Measurements from ENCODE around the gene NGFR. TPM values are rescaled to one million over a fixed set of nuclear protein-coding genes. Genes with fewer than 3 reads are reported as not detected.

NGFR gene
- 1.7 to 4.4 TPM (median 1.8 TPM) in 3 replicates for total RNA-seq
- long read RNA-seq, partial matches to known transcripts, result 0 of 3 reads
- long read RNA-seq, other reads (novel, unspliced or antisense), result 0 of 3 reads

DNA sequence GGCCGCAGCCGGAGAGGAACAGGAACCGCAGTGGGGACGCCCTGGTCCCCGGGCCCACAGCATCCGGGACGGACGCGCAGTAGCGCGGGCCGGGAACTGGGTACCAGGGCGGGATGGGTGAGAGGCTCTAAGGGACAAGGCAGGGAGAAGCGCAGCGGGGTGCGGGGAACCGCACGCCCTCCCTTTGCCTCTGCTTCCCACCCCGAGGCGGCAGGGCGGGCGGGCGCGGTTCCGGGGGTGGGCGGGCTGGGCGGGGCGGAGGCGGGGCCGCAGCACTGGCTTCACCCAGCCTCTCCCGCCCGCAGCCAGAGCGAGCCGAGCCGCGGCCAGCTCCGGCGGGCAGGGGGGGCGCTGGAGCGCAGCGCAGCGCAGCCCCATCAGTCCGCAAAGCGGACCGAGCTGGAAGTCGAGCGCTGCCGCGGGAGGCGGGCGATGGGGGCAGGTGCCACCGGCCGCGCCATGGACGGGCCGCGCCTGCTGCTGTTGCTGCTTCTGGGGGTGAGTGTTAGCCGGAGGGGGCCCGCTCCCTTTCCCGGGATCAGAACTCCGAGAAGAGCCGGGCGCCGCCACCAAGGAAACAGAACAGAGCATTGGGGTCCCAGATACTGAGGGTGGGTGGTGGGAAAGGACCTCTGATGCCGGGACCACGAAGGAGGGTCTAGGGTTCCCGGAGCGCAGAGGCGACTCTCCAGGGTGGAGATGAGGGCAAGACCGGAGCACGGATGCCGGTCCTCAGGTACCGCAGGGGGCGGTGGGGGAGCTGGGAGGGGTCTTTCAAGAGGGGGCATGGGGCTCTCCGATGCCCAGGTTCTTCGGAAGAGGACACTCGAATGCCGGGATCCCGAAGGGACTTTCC is at the start of gene NGFR:
Gene NGFR (plus strand): TSS at position 308 of the 856 bp plus-strand sequence. CDS start 125 bp downstream, at position 433.
- Mint-ChIP-seq H3K4me1 (ENCODE audit: low read depth) (peaks cover 19% of the 10 kb centered on the region), H3K27ac (ENCODE audit: unreplicated experiment) (peak within 1 kb of the TSS; percentile 2)
- no peak for DNase-seq (ENCODE audit: low spot score)

GRCh38 chr17:49445591-49445990 is 49.5 kb upstream of the NGFR start:
- Mint-ChIP-seq H3K9me3 (ENCODE audit: low read depth) (no peaks in the 10 kb centered on the region), H3K4me1 (ENCODE audit: low read depth) (peaks cover 18% of the 10 kb centered on the region)
- TF ChIP-seq, protein P1, sequence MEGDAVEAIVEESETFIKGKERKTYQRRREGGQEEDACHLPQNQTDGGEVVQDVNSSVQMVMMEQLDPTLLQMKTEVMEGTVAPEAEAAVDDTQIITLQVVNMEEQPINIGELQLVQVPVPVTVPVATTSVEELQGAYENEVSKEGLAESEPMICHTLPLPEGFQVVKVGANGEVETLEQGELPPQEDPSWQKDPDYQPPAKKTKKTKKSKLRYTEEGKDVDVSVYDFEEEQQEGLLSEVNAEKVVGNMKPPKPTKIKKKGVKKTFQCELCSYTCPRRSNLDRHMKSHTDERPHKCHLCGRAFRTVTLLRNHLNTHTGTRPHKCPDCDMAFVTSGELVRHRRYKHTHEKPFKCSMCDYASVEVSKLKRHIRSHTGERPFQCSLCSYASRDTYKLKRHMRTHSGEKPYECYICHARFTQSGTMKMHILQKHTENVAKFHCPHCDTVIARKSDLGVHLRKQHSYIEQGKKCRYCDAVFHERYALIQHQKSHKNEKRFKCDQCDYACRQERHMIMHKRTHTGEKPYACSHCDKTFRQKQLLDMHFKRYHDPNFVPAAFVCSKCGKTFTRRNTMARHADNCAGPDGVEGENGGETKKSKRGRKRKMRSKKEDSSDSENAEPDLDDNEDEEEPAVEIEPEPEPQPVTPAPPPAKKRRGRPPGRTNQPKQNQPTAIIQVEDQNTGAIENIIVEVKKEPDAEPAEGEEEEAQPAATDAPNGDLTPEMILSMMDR (IDR thresholded peaks at IDR 0.05), result no peak

More for the DNA sequence above, at the start of gene NGFR:
- H3K9me3 Mint-ChIP-seq (ENCODE audit: low read depth), result no peaks in the 10 kb centered on the region
- peaks cover 38% of the 10 kb centered on the region for H3K27me3 Mint-ChIP-seq (ENCODE audit: low read depth)
- no peaks in the 10 kb centered on the region for H3K36me3 Mint-ChIP-seq (ENCODE audit: low read depth)
- peak within 1 kb of the TSS; percentile 61 for H3K4me3 Mint-ChIP-seq (ENCODE audit: unreplicated experiment)
- TF ChIP-seq, protein P1 (IDR thresholded peaks at IDR 0.05), result peak; percentile 49

DNA sequence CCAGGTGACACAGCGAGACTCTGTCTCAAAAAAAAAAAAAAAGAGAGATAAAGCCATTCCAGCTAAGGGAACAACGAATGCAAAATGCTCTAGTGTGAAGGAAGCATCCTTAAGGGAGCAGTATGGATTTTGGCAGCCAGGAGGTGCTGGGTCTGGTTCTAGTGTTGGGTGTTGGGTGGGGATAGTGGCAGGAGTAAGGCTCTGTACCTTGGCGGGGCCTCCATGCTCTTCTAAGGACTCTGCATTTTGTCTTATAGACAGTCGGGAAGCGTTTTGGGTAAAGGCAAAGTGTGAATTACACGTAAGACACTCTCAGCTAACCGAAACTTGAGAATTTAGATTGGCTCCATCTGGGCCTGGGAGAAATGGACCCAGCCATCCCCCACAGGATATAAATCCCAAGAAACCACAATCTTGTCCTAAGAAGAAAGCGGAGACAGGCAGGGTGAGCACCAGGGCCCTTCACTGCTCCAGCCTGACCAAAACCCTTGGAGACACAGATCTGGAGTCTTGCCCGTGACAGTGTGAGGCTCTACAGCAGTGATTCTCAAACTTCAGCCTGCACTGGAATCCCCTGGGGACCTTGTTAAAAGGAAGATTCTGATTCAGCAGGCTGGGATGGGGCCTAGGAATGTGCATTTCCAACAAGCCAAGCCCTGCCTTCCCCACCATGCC is 47.3 kb upstream of the NGFR start:
- Mint-ChIP-seq H3K9me3 (ENCODE audit: low read depth) (no peaks in the 10 kb centered on the region), H3K27me3 (ENCODE audit: low read depth) (peaks cover 7% of the 10 kb centered on the region)

More at GRCh38 chr17:49445591-49445990, 49.5 kb upstream of the NGFR start:
- peak; percentile 68 for DNase-seq (ENCODE audit: low spot score)
- Mint-ChIP-seq H3K27me3 (ENCODE audit: low read depth) (peaks cover 12% of the 10 kb centered on the region), H3K4me3 (ENCODE audit: unreplicated experiment) (no peak overlapping the region), H3K36me3 (ENCODE audit: low read depth) (no peaks in the 10 kb centered on the region), H3K27ac (ENCODE audit: unreplicated experiment) (no peak overlapping the region)

GRCh38 chr17:49450181-49450580 is 44.9 kb upstream of the NGFR start:
- no peak overlapping the region for H3K4me3 Mint-ChIP-seq (ENCODE audit: unreplicated experiment)
- TF ChIP-seq, protein P1 (IDR thresholded peaks at IDR 0.05), result no peak
- peaks cover 23% of the 10 kb centered on the region for H3K4me1 Mint-ChIP-seq (ENCODE audit: low read depth)
- H3K9me3 Mint-ChIP-seq (ENCODE audit: low read depth), result no peaks in the 10 kb centered on the region
- H3K36me3 Mint-ChIP-seq (ENCODE audit: low read depth), result no peaks in the 10 kb centered on the region
- no peak for DNase-seq (ENCODE audit: low spot score)
- H3K27me3 Mint-ChIP-seq (ENCODE audit: low read depth), result peaks cover 4% of the 10 kb centered on the region
- peak overlapping the region; percentile 65 for H3K27ac Mint-ChIP-seq (ENCODE audit: unreplicated experiment)

More for the DNA sequence above, 47.3 kb upstream of the NGFR start:
- Mint-ChIP-seq H3K4me1 (ENCODE audit: low read depth) (peaks cover 20% of the 10 kb centered on the region), H3K36me3 (ENCODE audit: low read depth) (no peaks in the 10 kb centered on the region), H3K4me3 (ENCODE audit: unreplicated experiment) (no peak overlapping the region), H3K27ac (ENCODE audit: unreplicated experiment) (peak overlapping the region; percentile 70)
- peak; percentile 17 for DNase-seq (ENCODE audit: low spot score)
- TF ChIP-seq, protein P1 (IDR thresholded peaks at IDR 0.05), result peak; percentile 59

GRCh38 chr17:49450735-49451134 is 44.4 kb upstream of the NGFR start:
- no peak overlapping the region for H3K27ac Mint-ChIP-seq (ENCODE audit: unreplicated experiment)
- H3K4me3 Mint-ChIP-seq (ENCODE audit: unreplicated experiment), result no peak overlapping the region
- H3K4me1 Mint-ChIP-seq (ENCODE audit: low read depth), result peaks cover 23% of the 10 kb centered on the region
- TF ChIP-seq, protein P1 (IDR thresholded peaks at IDR 0.05), result no peak
- peaks cover 4% of the 10 kb centered on the region for H3K27me3 Mint-ChIP-seq (ENCODE audit: low read depth)
- no peak for DNase-seq (ENCODE audit: low spot score)
- no peaks in the 10 kb centered on the region for H3K36me3 Mint-ChIP-seq (ENCODE audit: low read depth)
- H3K9me3 Mint-ChIP-seq (ENCODE audit: low read depth), result no peaks in the 10 kb centered on the region

Data from chondrocyte (in vitro differentiated cells).